ENCODE data around the gene FAF1.

DNA sequence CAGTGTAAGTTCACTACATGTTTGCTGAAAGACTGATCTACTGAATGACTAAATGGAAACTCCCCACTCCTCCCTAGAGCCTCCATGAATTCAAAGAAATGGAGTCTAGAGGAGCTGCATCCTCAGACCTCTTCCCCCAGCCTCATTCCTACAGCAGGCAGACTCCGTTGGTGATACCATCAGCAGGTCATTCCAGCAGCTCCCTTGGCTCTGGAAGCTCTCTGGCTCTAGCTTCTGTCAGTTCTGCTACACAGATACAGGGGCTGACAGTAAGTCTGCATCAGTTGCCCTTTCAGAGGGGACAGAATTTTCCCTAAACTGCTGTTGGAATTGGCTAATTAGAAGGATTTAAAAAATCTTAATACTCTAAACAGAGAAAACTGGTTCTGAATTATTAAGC is 505.2 kb downstream of the FAF1 start:
- no peak for TF ChIP-seq MAX (IDR thresholded peaks at IDR 0.05)
- TF ChIP-seq EP300 (IDR thresholded peaks at IDR 0.05; ENCODE audit: borderline replicate concordance) = no peak
- no peak for TF ChIP-seq YY1 (IDR thresholded peaks at IDR 0.05; ENCODE audit: low read depth)
- TF ChIP-seq, protein P1, sequence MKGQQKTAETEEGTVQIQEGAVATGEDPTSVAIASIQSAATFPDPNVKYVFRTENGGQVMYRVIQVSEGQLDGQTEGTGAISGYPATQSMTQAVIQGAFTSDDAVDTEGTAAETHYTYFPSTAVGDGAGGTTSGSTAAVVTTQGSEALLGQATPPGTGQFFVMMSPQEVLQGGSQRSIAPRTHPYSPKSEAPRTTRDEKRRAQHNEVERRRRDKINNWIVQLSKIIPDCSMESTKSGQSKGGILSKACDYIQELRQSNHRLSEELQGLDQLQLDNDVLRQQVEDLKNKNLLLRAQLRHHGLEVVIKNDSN (IDR thresholded peaks at IDR 0.05) = no peak
- no peak for TF ChIP-seq CREB1 (IDR thresholded peaks at IDR 0.05; ENCODE audit: low read depth)
- no peak for TF ChIP-seq TAF1 (IDR thresholded peaks at IDR 0.05; ENCODE audit: low read depth)
- TF ChIP-seq RAD21 (IDR thresholded peaks at IDR 0.05; ENCODE audit: low read depth) = no peak
- TF ChIP-seq TCF12 (IDR thresholded peaks at IDR 0.05; ENCODE audit: low read depth) = no peak
- TF ChIP-seq REST (IDR thresholded peaks at IDR 0.05; ENCODE audit: low read depth) = no peak
- TF ChIP-seq FOXM1 (IDR thresholded peaks at IDR 0.05; ENCODE audit: borderline replicate concordance, low read depth) = no peak
- no peak for TF ChIP-seq CEBPB (IDR thresholded peaks at IDR 0.05)
- no peak for TF ChIP-seq NFIC (IDR thresholded peaks at IDR 0.05)
- TF ChIP-seq TEAD4 (IDR thresholded peaks at IDR 0.05) = no peak
- no peak for TF ChIP-seq EGR1 (IDR thresholded peaks at IDR 0.05)
